Heart right ventricle (tissue), 16 donors: ENCODE results near the gene KIF21B. TPM values are rescaled to one million over a fixed set of nuclear protein-coding genes. Genes with fewer than 3 reads are reported as not detected.

Source experiments
- ATAC-seq, 8 donors: fragments of 200-7000 bp; cut with Tn5 transposase; one replicate each; pipeline ENCODE4 v1.9.1; 2020; ENCODE audit warnings: mild to moderate bottlenecking in 8 of 8, moderate library complexity in 8 of 8, moderate number of reproducible peaks in 1 of 8
- DNase-seq, 2 donors: peaks; one replicate each; pipeline ENCODE4 v3.0.0-alpha.2; 2020
- H3K27ac ChIP-seq, 10 donors: fragments of 200-600 bp; sonication (generic) in 2 of 10; one replicate each; pipeline versions ENCODE4 v1.5.0 to v1.8.0; 2020 to 2022; ENCODE audit warnings: mild to moderate bottlenecking in 3 of 10
- H3K27me3 ChIP-seq, 7 donors: fragments of 200-600 bp; one replicate each; pipeline ENCODE4 v1.8.0; 2021 to 2022; ENCODE audit warnings: mild to moderate bottlenecking in 2 of 7
- H3K36me3 ChIP-seq, 9 donors: fragments of 200-600 bp; sonication (generic) in 1 of 9; one replicate each; pipeline versions ENCODE4 v1.5.0 to v1.8.0; 2020 to 2022; ENCODE audit warnings: mild to moderate bottlenecking in 2 of 9
- H3K4me1 ChIP-seq, 9 donors: fragments of 200-600 bp; sonication (generic) in 1 of 9; one replicate each; pipeline versions ENCODE4 v1.5.0 to v1.8.0; 2020 to 2022; ENCODE audit warnings: mild to moderate bottlenecking in 4 of 9
- H3K4me3 ChIP-seq, 10 donors: fragments of 200-600 bp; sonication (generic) in 2 of 10; one replicate each; pipeline versions ENCODE4 v1.5.0 to v1.8.0; 2020 to 2022; ENCODE audit warnings: mild to moderate bottlenecking in 7 of 10, moderate library complexity in 2 of 10
- H3K9me3 ChIP-seq, 11 donors: fragments of 200-600 bp in 10 of 11; sonication (generic) in 2 of 11; one replicate each; pipeline versions ENCODE4 v1.5.0 to v1.8.0; 2013 to 2022; ENCODE audit warnings: mild to moderate bottlenecking in 2 of 11, control low read depth in 1 of 11, moderate library complexity in 1 of 11
- CTCF ChIP-seq, 9 donors: fragments of 200-600 bp; sonication (generic) in 2 of 9; IDR thresholded peaks; one replicate each; pipeline versions ENCODE4 v1.5.0 to v1.8.0; 2021 to 2022; ENCODE audit warnings: antibody characterized with exemption in 9 of 9, mild to moderate bottlenecking in 5 of 9, moderate library complexity in 1 of 9
- WGBS, 2 donors: extraction: QIAGEN DNeasy Blood & Tissue Kit; methylation state at CpG; one replicate each; pipeline ENCODE4 v1.1.7; 2013; ENCODE audit warnings: inconsistent platforms in 1 of 2; 5-methylcytosine and 5-hydroxymethylcytosine counted together
- intact Hi-C, 10 donors: fragments of 100-400 bp; cut with DNase I; formaldehyde crosslinking; loops; one replicate each; pipeline versions ENCODE4 v1.11.1 to v1.14.2; 2022
- polyA plus RNA-seq, 2 donors: library from polyadenylated mRNA; stranded (reverse); fragments of 200-250 nt; gene quantifications; one replicate each; pipeline ENCODE4 v1.2.3, GENCODE V29; 2013
- total RNA-seq, 10 donors: library from RNA; stranded (reverse); fragmentation: NEBNext Ultra II Directional in 3 of 10; extraction: Animal tissue kit (Norgen Biotek cat#: 25700) in 3 of 10; gene quantifications; one replicate each; pipeline versions ENCODE4 v1.2.1 to v1.2.4, GENCODE V29; 2021 to 2023
- donor health status: Arrhythmogenic right ventricular cardiomyopathy.
- donor health status: ischemic (EF 13 %, LVEDD 7.1; RV severe dilation, severe dysfunction).
- donor health status: healthy with polysubstance abuse.
- donor health status: DM: no; HTN: yes; CAD: no.
- donor health status: DM: no; HTN: no; CAD: no.
- donor health status: ischemic (EF 25% LVEDD 6.9; RV normal size, moderate dysfunction).
- donor health status: ischemic (EF 25% LVEDD 5.7; RV mildly dilated, moderate dysfunction).
- donor health status: healthy.
- donor health status: DM: yes; HTN: yes; CAD: no.
- donor health status: Ischemic cardiomyopathy.
- donor health status: ischemic (EF 35%, LVEDD 5.7; RV mildly dilated, moderate dysfunction).
- donor health status: nonischemic (EF 11% LVEDD 7.7; RV severe dilation, severe dysfunction).
- donor health status: DM: yes; HTN: yes; CAD: no.
- donor health status: PGD.
- donor health status: ischemic (EF 29% LVEDD 5.4; RV normal size, mild dysfunction).
- donor health status: nonischemic (EF 23%, LVEDD 6.1; RV moderate dilation, normal function).

KIF21B gene
- total and polyA plus RNA-seq, 12 donors = 0.10 to 2.6 (median 0.41) TPM

- peak; percentile 24 to 58 for DNase-seq
These were observed 37.5 kb upstream of the KIF21B start for GRCh38 chr1:201061049-201061448.

GRCh38 chr1:201060586-201060985 lies 37.1 kb upstream of the KIF21B start:
- Histone ChIP-seq H3K27me3 (peaks cover 0 to 5% (median 0%) of the 10 kb centered on the region in 7 donors), H3K4me1 (peaks cover 0 to 25% (median 7%) of the 10 kb centered on the region in 9 donors), H3K4me3 (no peak overlapping the region), H3K36me3 (no peaks in the 10 kb centered on the region), H3K9me3 (no peaks in the 10 kb centered on the region), H3K27ac (no peak overlapping the region)
- ATAC-seq = no peak
- intact Hi-C loops = no loop called here
- no peak for TF ChIP-seq CTCF (IDR thresholded peaks at IDR 0.05)
- 95 to 96% methylated on average over 4 of the region's 4 CpGs for WGBS, 2 donors
- DNase-seq = no peak

More at GRCh38 chr1:201061049-201061448, 37.5 kb upstream of the KIF21B start:
- ATAC-seq = peak in 5 of 8 donors; percentile 34 to 61 (median 46)
- intact Hi-C loops = no loop called here
- peaks cover 0 to 5% (median 2%) of the 10 kb centered on the region in 7 donors for H3K27me3 ChIP-seq
- H3K36me3 ChIP-seq = no peaks in the 10 kb centered on the region
- no peak overlapping the region for H3K27ac ChIP-seq
- no peaks in the 10 kb centered on the region for H3K9me3 ChIP-seq
- H3K4me1 ChIP-seq = peaks cover 0 to 21% (median 6%) of the 10 kb centered on the region in 9 donors
- no peak for TF ChIP-seq CTCF (IDR thresholded peaks at IDR 0.05)
- 67 to 77% methylated on average over 4 of the region's 4 CpGs for WGBS, 2 donors
- no peak overlapping the region for H3K4me3 ChIP-seq

DNA sequence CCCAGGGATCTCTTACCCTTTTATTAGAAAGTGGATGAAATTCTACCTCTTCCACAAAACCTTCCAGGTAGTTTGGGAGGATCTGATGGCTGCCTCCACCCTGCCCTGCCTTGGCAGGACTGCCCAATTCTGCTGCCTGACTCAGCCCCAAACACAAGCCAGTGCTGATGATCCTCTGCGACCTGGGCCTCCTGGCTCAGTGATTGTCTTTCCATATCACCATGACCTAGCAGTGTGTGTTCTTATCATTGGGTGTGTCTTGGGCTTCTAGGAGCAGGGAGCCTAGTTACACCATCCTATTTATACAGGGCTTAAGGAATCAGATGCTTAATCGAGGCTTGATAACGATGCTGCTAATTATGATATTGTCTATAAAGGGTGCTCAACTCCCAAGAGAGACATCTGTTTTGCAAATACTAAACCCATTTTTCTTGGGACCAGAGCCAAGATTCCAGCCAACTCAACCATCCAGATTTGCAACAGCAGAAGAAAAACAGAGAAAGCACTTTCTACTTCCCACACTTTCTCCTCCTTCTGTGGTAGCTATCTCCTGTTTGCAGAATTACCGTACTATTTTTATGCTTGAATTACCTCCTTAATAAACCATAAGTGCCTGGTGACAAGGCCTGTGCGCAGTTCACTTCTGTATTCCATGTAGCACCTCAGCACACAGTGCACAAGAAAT lies 36.5 kb upstream of the KIF21B start:
- peaks cover 0 to 5% (median 0%) of the 10 kb centered on the region in 7 donors for H3K27me3 ChIP-seq
- no peaks in the 10 kb centered on the region for H3K9me3 ChIP-seq
- no peak overlapping the region for H3K4me3 ChIP-seq
- intact Hi-C loops = no loop called here
- peaks cover 0 to 30% (median 7%) of the 10 kb centered on the region in 9 donors for H3K4me1 ChIP-seq
- no peak for DNase-seq
- no peak for ATAC-seq
- H3K36me3 ChIP-seq = no peaks in the 10 kb centered on the region
- no peak for TF ChIP-seq CTCF (IDR thresholded peaks at IDR 0.05)
- H3K27ac ChIP-seq = no peak overlapping the region
- WGBS, 2 donors = 51 to 52% methylated on average over 5 of the region's 5 CpGs

GRCh38 chr1:201059401-201059800 lies 35.9 kb upstream of the KIF21B start:
- intact Hi-C loops = no loop called here

More at GRCh38 chr1:201059401-201059800, 35.9 kb upstream of the KIF21B start:
- no peak for TF ChIP-seq CTCF (IDR thresholded peaks at IDR 0.05)
- 87 to 94% methylated on average over 3 of the region's 3 CpGs for WGBS, 2 donors
- ATAC-seq (no peak), DNase-seq (no peak)
- Histone ChIP-seq H3K27ac (no peak overlapping the region), H3K4me3 (no peak overlapping the region), H3K4me1 (peaks cover 0 to 36% (median 7%) of the 10 kb centered on the region in 9 donors), H3K9me3 (no peaks in the 10 kb centered on the region), H3K27me3 (peaks cover 0 to 5% (median 0%) of the 10 kb centered on the region in 7 donors), H3K36me3 (no peaks in the 10 kb centered on the region)
